ENCODE measurements around the gene ARL6IP4.

DNA sequence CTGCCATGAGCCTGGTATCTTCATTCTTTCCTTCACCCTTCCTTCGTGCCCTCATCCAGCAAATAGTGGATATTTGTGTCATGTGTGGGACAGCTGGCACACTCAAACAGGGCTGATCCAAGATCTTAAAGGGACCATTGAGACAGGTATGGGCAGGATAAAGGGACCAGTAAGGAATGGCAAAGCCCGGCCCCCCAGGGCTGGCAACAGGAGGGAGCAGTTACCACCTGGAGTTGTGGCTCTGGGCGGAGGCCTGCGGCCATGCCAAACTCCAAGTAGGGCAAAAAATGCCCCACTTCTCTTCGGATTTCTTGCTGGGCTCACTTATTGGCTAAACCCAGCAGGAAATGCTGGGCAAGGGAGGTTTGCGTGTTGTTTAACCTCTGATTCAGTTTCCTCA lies 3.3 kb upstream of the ARL6IP4 start:
- TF ChIP-seq, protein P1, sequence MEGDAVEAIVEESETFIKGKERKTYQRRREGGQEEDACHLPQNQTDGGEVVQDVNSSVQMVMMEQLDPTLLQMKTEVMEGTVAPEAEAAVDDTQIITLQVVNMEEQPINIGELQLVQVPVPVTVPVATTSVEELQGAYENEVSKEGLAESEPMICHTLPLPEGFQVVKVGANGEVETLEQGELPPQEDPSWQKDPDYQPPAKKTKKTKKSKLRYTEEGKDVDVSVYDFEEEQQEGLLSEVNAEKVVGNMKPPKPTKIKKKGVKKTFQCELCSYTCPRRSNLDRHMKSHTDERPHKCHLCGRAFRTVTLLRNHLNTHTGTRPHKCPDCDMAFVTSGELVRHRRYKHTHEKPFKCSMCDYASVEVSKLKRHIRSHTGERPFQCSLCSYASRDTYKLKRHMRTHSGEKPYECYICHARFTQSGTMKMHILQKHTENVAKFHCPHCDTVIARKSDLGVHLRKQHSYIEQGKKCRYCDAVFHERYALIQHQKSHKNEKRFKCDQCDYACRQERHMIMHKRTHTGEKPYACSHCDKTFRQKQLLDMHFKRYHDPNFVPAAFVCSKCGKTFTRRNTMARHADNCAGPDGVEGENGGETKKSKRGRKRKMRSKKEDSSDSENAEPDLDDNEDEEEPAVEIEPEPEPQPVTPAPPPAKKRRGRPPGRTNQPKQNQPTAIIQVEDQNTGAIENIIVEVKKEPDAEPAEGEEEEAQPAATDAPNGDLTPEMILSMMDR (IDR thresholded peaks at IDR 0.05) = no peak
- no peak for TF ChIP-seq POLR2A (IDR thresholded peaks at IDR 0.05)

Measured in esophagus squamous epithelium (tissue), 4 donors.